Brain microvascular endothelial cell (primary cell): Measurements from ENCODE around the gene THOC2.
A peak's percentile ranks its signal among the peaks of the same experiment; 100 is the strongest.
"Not testable (repeated sequence)": the region's sequence is repeated elsewhere in the genome, so short reads cannot be mapped to it uniquely, and the experiment has no call there.

Source experiments
- DNase-seq: peaks from one replicate; pipeline ENCODE4 v3.0.0-alpha.2; 2020
- H3K27ac ChIP-seq: fragments of 250-450 bp; sonication (Bioruptor Pico); 2 replicates; pipeline ENCODE4 v1.5.1; 2020; ENCODE audit warnings: mild to moderate bottlenecking, moderate library complexity
- H3K27me3 ChIP-seq: fragments of 250-450 bp; sonication (Bioruptor Pico); replicated peaks from 2 replicates; pipeline ENCODE4 v1.5.1; 2020; ENCODE audit warnings: mild to moderate bottlenecking
- H3K36me3 ChIP-seq: fragments of 250-450 bp; sonication (Bioruptor Pico); replicated peaks from 2 replicates; pipeline ENCODE4 v1.5.1; 2020; ENCODE audit warnings: mild to moderate bottlenecking
- H3K4me3 ChIP-seq: 2 replicates; pipeline ENCODE4 v1.5.1; 2011; ENCODE audit warnings: low read depth, mild to moderate bottlenecking, control low read depth, low read length, moderate library complexity
- CTCF ChIP-seq: IDR thresholded peaks from 2 replicates; pipeline ENCODE4 v1.5.1; 2011; ENCODE audit warnings: low read depth, mild to moderate bottlenecking, moderate library complexity, low read length, control low read depth, inconsistent platforms; ENCODE audit errors: missing control alignments
- in situ Hi-C: cut with HindIII; loops from 2 replicates; pipeline ENCODE4 v1.10.0; 2017; ENCODE audit warnings: low sequenced_read_pairs, low pct_ligation_motif_present

The THOC2 gene

DNA sequence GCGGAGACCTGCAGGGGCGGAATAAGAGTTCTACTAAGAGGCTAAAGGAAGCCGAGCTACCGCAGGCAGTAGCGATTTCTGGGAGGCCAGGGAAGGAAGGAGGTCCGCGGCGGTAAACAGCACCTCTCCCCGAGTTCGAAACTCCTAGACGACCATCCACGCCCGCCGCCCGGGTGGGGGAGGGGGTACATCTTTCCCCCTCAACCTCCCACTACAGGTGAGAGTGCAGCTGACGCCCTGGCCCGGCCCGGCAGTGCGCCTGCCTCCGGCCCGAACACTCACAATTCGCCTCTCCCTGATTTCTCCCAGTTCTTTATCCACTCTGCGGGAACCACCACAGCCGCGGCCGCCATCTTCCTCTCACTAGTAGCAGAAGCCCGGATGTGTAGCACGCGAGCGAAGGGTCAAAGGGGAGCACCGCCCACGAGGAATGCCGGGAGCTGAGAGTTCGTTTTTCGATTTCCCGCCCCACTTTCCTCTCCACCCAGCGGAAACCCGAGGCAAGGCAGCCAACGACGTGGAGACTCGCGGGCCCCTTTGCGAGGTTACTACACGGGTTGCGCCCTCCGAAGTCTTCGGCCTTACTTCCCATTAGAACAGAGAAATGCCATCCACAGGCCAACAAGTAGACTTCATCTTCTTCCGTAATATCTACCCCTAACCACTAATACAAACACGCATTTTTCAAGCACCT is at the start of gene THOC2:
TSS of gene THOC2 (minus strand) at position 383 of the 694 bp plus-strand sequence. CDS start at position 353, 30 bp downstream.
- Histone ChIP-seq H3K4me3 (peak within 1 kb of the TSS; percentile 88), H3K27ac (peak within 1 kb of the TSS; percentile 69), H3K27me3 (no peaks in the 10 kb centered on the region), H3K36me3 (no peaks in the 10 kb centered on the region)
- TF ChIP-seq CTCF, result peak; percentile 54
- in situ Hi-C loops, result no loop called here
- DNase-seq, result peak; percentile 87

DNA sequence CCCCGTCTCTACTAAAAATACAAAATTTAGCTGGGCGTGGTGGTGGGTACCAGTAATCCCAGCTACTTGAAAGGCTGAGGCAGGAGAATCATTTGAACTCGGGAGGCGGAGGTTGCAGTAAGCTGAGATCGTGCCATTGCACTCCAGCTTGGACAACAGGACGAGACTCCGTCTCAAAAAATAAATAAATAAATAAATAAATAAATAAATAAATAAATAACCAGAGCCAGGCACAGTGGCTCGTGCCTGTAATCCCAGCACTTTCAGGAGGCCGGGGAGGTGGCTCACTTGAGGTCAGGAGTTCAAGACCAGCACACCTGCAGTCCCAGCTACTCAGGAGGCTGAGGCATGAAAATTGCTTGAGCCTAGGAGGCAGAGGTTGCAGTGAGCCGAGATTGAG is 48.9 kb upstream of the THOC2 start:
- H3K4me3 ChIP-seq, DNase-seq, H3K27me3 ChIP-seq, H3K36me3 ChIP-seq, in situ Hi-C loops, H3K27ac ChIP-seq: not testable (repeated sequence)

- H3K27me3 ChIP-seq, result no peaks in the 10 kb centered on the region
- no peak for DNase-seq
- no peak overlapping the region for H3K27ac ChIP-seq
- in situ Hi-C loops, result no loop called here
- no peak overlapping the region for H3K4me3 ChIP-seq
- TF ChIP-seq CTCF, result no peak
- H3K36me3 ChIP-seq, result no peaks in the 10 kb centered on the region
Measured at GRCh38 chrX:123779908-123780396, 47.1 kb upstream of the THOC2 start.

GRCh38 chrX:123773258-123773988 is 40.6 kb upstream of the THOC2 start:
- no peak for DNase-seq
- in situ Hi-C loops, result no loop called here
- H3K27ac ChIP-seq, result no peak overlapping the region
- no peak for TF ChIP-seq CTCF
- no peak overlapping the region for H3K4me3 ChIP-seq
- H3K36me3 ChIP-seq, result no peaks in the 10 kb centered on the region
- H3K27me3 ChIP-seq, result no peaks in the 10 kb centered on the region

GRCh38 chrX:123771449-123772064 is 38.7 kb upstream of the THOC2 start:
- Histone ChIP-seq H3K27me3 (no peaks in the 10 kb centered on the region), H3K4me3 (no peak overlapping the region), H3K36me3 (no peaks in the 10 kb centered on the region), H3K27ac (no peak overlapping the region)
- in situ Hi-C loops, result no loop called here
- no peak for TF ChIP-seq CTCF
- DNase-seq, result no peak
